Activated naive CD4-positive, alpha-beta T cell treated with anti-CD3 and anti-CD28 coated beads, Interleukin-2, amount 50 U/mL, for 16 hours (primary cell): ENCODE results near the gene GRK1.

Experiments
- DNase-seq: peaks from one replicate; pipeline ENCODE4 v3.0.0-alpha.2; 2020

GRK1 gene

DNA sequence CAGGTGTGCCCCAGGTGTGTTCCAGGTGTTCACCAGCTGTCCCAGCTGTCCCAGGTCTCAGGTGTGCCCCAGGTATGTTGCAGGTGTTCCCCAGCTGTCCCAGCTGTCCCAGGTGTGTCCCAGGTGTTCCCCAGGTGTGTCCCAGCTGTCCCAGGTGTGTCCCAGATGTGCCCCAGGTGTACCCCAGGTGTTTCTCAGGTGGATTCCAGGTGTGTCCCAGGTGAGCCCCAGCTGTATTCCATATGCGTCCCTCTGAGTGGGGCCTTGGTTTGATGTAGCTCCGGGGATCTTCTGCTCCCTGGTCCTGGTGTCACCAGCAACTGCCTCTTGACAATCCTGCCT, 719 bp upstream of the GRK1 start:
- DNase-seq, result no peak

DNA sequence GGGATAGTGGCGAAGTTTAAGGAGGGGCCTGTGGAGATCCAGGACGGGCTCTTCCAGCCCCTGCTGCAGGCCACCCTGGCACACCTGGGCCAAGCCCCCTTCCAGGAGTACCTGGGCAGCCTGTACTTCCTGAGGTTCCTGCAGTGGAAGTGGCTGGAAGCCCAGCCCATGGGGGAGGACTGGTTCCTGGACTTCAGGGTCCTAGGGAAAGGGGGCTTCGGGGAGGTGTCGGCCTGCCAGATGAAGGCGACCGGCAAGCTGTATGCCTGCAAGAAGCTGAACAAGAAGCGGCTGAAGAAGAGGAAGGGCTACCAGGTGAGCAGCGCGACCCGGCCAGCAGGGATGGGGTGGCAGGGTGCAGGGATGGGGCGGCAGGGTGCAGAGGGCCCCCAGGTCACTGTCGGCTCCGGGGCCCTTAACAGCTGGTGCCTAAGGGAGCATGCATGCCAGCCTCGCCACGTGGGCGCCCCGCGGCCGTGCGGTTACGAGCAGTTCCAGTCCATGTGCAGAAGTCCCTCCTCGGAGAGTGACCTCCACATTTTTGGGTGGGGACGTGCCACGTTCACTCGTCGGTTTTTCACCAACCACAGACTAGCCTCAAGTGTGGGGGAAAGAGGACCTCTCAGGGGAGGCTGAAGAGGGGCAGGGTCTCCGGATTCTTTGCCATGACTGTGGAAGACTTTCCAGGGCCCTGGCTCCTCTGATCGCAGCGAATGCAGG, 912 bp downstream of the GRK1 start:
- DNase-seq, result no peak

DNA sequence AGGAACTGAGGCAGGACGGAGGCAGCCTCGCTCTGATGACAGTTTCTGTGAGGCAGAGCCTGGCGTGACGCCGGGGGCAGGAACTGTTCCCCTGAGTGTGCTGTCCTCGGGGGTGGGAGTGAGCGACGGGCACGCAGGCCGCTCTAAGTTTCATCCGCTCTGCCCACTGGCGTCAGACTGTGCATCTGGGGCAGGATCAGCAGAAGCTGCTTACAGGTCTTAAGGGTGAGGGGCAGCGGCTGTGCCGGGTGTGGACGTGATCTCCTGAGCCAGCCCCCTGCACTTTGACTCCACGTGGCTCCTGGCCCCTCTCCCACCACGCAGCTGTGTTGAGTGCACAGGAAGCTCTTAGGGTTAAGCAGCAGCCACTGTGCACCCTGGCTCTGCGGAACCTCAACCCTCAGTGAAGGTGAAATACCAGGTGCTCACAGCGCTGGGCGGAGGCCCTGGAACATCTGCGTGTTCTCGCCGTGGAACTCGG, 1.5 kb downstream of the GRK1 start:
- no peak for DNase-seq

DNA sequence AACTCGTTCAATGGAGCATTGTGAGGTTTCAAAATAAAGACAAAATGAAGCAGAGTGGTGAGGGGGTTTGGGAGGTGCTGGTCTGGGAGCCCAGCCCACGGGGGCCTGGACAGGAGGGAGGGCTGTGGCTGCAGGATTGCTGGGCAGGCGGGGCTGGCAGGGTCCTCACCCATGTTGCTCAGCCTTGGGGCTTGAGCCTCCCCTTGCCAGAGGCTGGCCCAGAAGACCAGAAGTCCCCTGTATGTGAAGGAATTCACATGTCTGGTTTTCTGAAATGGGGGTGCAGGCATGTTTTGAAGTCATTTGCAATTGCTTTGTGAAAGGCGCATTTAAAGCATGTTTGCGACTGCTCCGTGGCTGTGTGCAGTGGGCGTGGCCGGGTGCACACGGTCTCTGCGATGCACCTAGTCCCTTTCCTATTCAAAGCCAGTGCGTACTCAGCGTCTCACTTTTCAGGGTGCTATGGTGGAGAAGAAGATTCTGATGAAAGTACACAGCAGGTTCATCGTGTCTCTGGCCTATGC, 2.3 kb downstream of the GRK1 start:
- no peak for DNase-seq

DNA sequence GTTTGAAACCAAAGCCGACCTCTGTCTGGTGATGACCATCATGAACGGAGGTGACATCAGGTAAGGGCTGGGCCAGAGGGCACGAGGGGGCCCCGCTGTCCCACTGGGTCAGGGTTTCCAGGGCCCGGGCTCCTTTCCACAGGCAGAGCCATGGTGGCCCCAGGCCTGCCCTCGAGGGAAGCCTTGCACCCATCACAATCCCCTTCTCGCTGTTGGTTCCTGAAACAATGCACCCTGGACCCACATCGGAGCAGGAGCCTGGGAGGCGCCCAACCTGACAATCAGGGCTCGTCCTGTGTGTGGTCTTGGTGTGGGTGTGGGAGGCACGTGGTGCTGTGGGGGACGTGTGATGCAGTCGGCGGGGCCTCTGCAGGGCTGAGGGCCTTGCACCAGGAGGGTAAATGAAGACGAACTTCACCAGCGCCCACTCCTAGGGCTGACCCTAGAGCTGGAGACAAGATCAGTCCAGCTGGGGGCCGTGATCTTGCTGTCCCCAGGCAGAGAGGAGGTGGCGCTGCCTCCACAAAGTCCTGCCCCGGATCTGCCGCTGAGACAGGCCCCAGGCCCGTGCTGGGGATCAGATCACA, 2.8 kb downstream of the GRK1 start:
- DNase-seq, result no peak

DNA sequence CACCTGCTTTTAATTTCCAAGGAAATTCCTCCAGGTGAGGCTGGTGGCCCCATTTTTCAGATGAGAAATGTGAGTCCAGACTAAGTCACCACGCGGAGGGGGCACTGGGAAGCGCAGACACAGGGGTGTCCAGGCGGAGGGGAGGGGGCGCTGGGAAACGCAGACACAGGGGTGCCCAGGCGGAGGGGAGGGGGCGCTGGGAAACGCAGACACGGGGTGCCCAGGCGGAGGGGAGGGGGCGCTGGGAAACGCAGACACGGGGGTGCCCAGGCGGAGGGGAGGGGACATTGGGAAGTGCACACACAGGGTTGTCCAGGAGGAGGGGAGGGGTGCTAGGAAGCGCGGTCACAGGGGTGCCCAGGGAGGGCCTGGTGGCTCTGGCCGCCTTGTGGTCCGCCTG, 3.5 kb downstream of the GRK1 start:
- DNase-seq, result no peak

DNA sequence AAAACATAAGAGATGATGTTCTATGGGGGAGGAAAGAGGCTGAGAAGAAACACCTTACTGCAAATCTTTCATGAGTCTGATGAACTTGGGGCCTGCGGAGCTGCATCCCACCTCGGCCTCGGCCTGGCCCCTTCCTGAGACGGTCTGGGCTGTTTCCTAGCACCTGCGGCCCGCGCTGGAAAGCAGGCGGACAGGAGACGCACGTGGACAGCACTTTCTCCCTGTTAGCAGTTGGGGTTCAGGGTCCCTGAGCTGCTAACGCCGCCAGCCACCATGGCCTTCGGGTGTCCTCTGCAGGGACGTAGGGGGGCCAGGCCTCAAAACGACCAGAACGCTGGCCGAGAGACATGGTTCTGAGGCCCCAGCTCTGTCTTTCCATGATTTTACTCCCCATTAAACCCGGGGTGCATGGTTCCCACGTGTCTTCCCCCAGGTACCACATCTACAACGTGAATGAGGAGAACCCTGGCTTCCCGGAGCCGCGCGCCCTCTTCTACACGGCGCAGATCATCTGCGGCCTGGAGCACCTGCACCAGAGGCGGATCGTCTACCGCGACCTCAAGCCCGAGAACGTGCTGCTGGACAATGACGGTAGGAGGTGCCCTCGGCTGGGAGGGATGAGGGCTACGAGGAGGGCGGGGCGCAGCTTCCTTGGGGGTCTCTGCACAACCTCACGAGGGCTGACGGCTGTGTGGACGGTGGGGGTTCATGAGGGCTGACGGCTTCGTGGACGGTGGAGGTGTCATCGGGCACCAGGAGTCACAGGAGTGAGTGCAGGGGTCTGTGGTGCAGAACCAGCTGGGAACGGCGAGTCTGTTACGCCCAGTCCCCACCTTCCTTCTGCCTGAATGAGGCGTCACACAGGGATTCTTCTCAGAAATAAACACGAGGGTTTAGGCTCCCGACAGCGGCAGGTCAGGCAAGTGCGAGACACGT, 4.3 kb downstream of the GRK1 start:
- DNase-seq, result no peak

DNA sequence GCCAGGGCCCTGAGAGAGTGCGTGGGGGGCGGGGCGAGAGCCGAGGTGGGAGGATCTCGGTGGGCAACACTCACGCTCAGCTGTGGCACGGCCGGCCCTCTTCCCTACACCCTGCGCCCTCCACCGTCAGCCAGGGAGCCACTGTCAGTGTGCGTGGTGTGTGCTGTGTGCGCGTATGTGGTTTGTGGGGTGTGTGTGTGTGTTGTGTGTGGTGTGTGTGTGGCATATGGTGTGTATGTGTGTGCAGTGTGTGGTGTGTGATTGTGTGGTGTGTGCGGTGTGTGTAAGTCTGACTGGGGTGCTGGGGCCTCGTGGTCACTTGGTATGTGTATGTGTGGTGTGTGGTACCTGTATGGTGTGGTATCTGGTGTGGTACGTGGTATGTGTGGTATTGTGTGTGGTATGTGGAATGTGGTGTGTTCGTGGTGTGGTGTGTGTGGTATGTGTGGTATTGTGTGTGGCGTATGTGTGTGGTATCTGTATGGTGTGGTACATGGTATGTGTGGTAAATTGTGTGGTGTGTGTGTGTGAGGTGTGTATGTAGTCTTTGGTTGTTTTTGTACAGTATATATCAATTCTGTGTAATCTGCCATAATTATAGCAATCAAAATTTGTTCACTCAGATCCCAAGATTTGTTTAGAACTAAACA, 5.1 kb downstream of the GRK1 start:
- no peak for DNase-seq

DNA sequence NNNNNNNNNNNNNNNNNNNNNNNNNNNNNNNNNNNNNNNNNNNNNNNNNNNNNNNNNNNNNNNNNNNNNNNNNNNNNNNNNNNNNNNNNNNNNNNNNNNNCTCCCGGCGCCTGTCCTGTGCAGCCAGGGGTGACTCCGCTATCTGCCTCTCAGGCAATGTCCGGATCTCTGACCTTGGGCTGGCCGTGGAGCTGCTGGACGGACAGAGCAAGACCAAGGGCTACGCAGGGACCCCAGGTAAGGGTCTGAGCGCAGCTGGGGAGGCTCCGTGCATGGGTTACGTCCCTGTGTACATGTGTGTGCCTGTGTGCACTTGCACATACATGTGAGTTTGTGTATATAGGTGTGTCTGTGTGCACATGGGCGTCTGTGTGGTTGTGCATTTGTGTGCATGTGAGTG, 55.9 kb downstream of the GRK1 start:
- no peak for DNase-seq

DNA sequence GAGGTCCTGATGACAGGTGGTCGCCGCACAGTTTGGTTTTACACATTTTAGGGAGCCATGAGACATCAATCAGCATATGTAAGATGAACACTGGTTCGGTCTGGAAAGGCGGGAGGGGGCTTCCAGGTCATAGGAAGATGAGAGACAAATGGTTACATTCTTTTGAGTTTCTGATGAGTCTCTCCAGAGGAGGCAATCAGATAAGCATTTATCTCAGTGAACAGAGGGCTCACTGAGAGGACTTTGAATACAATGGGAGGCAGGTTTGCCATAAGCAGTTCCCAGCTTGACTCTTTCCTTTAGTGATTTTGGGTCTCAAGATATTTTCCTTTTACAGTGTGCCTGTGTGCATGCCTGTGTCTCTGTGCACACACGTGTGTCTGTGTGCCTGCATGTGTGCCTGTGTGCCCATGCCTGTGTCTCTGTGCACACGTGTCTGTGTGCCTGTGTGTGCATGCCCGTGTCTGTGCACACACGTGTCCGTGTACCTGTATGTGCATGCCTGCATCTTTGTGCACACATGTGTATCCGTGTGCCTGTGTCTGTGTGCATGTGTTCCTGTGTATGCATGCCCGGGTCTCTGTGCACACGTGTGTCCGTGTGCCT, 56.5 kb downstream of the GRK1 start:
- no peak for DNase-seq

DNA sequence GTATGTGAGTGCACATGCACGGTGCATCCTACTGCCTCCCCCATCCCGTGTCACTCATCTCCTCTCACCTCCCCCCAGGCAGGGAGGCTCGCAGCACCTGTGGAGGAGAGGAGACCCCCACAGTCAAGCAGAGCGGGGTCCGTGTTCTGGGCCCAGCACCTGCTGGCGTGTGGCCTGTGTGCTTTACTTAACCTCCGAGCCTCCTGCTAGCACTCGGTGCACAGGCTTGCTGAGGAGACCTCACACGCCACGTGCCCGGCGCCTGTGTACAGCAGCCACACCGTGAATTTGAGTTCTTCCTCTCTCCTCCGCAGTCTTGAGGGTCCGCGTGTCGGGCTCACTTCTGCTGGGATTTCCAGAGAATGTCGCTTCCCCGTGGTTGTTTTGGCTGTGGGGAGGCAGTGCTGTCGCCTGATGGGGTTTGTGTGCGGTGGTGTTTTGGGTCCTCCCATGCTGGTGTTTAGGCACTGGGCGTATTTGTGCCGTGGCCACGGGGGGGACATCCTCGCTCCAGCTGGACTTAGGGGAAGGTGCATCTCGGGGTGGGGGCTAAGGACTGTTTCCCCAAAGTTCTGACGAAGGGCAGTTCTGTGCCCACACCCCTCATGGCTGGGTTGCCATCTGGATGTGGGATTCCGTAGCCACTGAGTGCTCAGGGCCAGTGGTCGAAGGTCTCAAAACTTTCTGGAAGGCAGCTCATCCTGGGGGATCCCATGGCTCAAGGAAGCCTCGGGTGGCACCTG, 57.2 kb downstream of the GRK1 start:
- no peak for DNase-seq

DNA sequence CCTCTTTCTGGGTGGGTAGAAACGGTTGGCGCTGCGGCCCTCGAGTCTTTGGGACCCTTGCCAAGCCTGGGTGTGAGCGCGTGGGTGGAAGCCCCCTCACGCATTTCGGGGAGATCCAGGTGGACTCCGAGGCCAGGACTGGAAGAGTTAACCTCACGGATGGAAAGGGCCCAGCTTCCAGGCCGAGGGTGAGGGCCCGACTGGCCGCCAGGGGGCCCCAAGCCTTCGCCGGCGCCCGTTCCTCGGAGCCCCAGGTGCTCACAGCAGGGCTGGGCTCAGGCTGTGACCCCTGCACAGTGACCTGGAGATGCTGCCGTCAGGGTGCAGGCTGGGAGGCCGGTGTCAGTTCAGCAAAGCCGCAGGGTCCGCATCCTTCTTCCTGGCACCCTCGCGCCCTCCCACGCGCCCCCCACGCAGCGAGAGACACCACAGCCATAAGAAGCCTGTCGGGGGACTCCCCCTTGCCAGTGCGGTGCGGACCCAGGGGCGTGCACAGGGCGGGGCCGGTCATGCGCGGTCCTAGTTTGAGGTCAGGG, 57.8 kb downstream of the GRK1 start:
- peak; percentile 90 for DNase-seq

DNA sequence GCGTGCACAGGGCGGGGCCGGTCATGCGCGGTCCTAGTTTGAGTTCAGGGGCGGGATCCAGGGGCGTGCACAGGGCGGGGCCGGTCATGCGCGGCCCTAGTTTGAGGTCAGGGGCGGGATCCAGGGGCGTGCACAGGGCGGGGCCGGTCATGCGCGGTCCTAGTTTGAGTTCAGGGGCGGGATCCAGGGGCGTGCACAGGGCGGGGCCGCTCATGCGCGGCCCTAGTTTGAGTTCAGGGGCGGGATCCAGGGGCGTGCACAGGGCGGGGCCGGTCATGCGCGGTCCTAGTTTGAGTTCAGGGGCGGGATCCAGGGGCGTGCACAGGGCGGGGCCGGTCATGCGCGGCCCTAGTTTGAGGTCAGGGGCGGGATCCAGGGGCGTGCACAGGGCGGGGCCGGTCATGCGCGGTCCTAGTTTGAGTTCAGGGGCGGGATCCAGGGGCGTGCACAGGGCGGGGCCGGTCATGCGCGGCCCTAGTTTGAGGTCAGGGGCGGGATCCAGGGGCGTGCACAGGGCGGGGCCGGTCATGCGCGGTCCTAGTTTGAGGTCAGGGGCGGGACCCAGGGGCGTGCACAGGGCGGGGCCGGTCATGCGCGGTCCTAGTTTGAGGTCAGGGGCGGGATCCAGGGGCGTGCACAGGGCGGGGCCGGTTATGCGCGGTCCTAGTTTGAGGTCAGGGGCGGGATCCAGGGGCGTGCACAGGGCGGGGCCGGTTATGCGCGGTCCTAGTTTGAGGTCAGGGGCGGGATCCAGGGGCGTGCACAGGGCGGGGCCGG, 58.5 kb downstream of the GRK1 start:
- peak; percentile 74 for DNase-seq

DNA sequence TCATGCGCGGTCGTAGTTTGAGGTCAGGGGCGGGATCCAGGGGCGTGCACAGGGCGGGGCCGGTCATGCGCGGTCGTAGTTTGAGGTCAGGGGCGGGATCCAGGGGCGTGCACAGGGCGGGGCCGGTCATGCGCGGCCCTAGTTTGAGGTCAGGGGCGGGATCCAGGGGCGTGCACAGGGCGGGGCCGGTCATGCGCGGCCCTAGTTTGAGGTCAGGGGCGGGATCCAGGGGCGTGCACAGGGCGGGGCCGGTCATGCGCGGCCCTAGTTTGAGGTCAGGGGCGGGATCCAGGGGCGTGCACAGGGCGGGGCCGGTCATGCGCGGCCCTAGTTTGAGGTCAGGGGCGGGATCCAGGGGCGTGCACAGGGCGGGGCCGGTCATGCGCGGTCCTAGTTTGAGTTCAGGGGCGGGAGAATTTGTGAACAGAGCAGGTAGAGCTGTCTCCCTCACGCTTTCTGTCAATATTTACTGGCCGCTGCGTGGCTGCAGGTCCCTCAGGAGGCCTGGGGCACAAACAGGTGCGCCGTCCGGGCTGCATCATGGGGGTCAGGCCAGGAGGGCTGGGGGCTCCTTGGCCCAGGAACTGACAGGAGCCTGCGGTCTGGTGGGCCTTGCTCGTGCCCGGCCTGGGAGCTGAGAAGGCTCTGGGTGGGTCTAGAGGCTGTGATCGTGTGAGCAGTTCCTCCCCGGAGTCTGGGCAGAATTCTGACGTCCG, 59.2 kb downstream of the GRK1 start:
- peak; percentile 32 for DNase-seq

DNA sequence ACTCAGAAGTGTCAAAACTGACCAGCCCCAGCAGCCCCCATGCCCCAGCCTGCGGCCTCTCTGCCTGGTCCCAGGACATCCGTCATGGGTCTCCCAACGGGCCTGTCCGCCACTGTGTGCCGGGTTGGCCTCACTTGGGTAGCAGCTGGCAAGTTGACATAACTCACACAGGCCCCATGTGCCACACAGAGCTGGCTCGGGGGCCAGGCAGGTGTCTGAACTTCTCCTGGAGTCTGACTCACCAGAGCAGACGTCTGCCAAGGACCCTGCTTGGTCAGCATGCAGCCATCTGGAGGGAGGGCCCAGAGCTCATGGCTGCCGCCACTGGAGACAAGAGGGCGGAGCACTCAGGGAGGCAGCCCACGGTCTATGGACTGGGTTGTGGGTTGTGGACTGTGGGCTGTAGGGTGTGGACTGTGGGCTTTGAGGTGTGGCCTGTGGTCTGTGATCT, 60.0 kb downstream of the GRK1 start:
- DNase-seq, result no peak

DNA sequence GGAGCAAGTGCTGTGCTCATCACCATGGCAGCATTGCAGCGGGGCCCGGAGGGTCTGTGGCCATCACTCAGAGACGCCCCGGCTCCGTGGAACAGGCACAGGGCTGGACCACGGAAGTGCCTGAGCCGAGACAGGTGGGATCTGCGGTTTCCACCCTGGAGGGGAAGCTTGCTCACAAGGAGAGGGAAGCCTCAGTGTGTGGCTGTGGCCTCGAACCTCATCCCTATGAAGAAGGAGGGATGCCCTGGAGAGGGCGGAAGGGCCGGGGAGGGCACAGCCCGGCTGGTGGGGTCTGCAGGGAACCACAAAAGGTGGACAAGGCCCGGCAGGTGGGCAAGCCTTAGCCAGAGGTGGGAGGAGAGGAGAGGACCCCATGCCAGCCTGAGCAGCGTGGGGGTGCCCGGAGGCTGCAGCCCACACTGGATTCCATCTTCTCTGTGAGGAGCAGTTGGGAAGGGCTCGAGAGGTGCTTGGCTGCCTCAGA, 61.6 kb downstream of the GRK1 start:
- no peak for DNase-seq

DNA sequence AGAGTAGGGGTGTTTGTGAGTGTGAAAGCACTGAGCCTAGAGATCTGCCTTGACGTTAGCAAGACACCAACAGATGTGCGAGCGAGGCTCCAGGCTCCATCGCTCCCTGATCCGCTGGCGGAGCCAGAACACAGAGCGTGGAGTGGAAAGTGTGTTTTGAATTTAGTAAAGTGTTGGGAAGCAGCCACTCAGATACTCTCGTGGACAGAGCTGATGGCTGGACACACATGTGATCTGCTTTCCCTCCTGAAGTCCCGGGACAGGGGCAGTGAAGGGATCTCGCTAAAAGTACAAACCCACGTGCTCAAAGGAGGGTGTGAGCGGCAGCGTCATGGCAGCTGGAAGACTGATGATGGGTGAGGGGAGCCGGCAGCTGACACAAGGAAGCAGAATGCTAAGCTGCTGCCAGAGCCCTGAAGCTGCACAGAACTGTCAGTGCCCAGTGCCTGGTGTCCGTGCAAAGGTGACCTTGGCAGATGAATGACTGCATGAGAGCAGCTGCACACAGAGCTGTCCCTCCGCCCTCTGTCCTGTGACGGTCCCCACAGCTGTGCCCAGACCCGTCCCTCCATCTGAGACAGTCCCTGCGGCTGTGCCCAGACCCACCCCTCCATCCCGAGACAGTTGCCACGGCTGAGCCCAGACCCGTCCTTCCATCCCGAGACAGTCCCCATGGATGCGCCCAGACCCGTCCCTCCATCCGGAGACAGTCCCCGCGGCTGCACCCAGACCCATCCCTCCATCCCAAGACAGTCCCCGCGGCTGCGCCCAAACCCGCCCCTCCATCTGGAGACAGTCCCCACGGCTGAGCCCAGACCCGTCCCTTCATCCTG, 62.4 kb downstream of the GRK1 start:
- DNase-seq, result no peak

DNA sequence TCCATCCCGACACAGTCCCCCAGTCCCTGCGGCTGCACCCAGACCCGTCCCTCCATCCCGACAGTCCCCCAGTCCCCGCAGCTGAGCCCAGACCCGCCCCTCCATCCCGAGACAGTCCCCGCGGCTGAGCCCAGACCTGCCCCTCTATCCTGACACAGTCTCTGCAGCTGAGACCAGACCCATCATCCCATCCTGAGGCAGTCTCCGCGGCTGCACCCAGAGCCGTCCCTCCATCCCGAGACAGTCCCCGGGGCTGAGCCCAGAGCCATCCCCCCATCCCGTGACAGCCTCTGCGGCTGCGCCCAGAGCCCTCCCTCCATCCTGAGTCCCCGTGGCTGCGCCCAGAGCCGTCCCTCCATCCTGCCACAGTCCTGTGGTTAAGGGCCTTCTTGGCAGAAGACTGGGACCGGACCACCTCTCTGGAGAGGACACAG, 63.3 kb downstream of the GRK1 start:
- no peak for DNase-seq

DNA sequence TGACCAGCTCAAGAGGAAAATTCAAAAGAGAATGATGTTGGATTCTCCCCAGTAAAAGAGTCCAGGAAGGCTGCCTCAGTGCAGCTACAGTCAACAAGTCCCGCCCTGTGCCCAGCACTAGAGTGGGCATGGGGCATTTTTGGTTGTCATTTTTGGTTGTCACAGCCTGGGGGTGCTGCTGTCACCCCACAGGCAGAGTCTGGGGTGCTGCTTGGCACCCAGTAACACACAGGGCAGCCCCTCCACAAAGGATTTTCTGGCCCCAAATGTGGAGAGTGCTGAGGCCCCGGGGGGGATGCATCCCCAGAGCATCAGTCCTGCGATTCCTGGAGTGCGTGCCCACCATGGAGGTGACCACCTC, 63.8 kb downstream of the GRK1 start:
- no peak for DNase-seq
